Left ventricle myocardium inferior (tissue), 1 donor: ENCODE results near the gene SKIC8. TPM values are rescaled to one million over a fixed set of nuclear protein-coding genes. Genes with fewer than 3 reads are reported as not detected.

Source experiments
- DNase-seq: peaks from one replicate; pipeline ENCODE4 v3.0.0-alpha.2; 2020
- H3K27ac ChIP-seq: fragments of 200-600 bp; replicated peaks from 2 replicates; pipeline ENCODE4 v1.8.0; 2021
- H3K27me3 ChIP-seq: fragments of 200-600 bp; 2 replicates; pipeline ENCODE4 v1.8.0; 2021; ENCODE audit warnings: low read depth
- H3K36me3 ChIP-seq: fragments of 200-600 bp; 2 replicates; pipeline ENCODE4 v1.8.0; 2021
- H3K4me1 ChIP-seq: fragments of 200-600 bp; 2 replicates; pipeline ENCODE4 v1.8.0; 2021
- H3K4me3 ChIP-seq: fragments of 200-600 bp; 2 replicates; pipeline ENCODE4 v1.8.0; 2021; ENCODE audit warnings: mild to moderate bottlenecking, moderate library complexity
- H3K9me3 ChIP-seq: fragments of 200-600 bp; replicated peaks from 2 replicates; pipeline ENCODE4 v1.8.0; 2021
- CTCF ChIP-seq: fragments of 200-600 bp; IDR thresholded peaks from 2 replicates; pipeline ENCODE4 v1.8.0; 2021; ENCODE audit warnings: antibody characterized with exemption, mild to moderate bottlenecking, borderline replicate concordance
- intact Hi-C: fragments of 100-400 bp; cut with micrococcal nuclease; formaldehyde crosslinking; loops from one replicate; pipeline ENCODE4 v1.11.0; 2022
- total RNA-seq: library from RNA; stranded (reverse); fragmentation: NEBNext Ultra II Directional; extraction: Animal tissue kit (Norgen Biotek cat#: 25700); gene quantifications from one replicate; pipeline ENCODE4 v1.2.1, GENCODE V29; 2021
- donor health status: DM: no; HTN: yes; CAD: no; lungs with severe emphysema.

SKIC8 gene
- total RNA-seq, 1 donor from 2014 or later: 24.6 TPM

DNA sequence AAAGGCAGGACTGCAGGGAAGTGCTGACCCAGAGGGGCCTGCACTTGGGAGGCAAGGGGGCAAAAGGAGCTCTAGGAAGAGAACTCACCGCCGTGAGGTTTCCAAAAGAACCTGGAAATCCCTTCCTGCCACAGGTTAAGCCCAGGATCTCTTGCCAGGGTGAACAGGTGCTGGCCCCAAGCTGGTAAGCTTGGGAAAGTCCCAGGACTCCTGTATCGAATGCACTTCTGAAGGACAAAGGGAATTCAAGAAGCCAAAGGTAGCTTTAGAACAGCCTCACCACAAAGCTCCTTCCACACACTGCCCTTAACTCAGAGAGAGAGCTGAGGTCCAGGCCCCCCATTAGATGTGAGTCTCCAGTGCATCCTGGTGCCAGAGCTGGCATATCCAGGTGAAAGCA, 11.9 kb upstream of the SKIC8 start:
- Histone ChIP-seq H3K9me3 (no peaks in the 10 kb centered on the region), H3K4me1 (peaks cover 2% of the 10 kb centered on the region), H3K4me3 (no peak overlapping the region), H3K27ac (no peak overlapping the region), H3K36me3 (no peaks in the 10 kb centered on the region), H3K27me3 (peaks cover 43% of the 10 kb centered on the region)
- TF ChIP-seq CTCF: no peak
- DNase-seq: no peak
- intact Hi-C loops: no loop called here

DNA sequence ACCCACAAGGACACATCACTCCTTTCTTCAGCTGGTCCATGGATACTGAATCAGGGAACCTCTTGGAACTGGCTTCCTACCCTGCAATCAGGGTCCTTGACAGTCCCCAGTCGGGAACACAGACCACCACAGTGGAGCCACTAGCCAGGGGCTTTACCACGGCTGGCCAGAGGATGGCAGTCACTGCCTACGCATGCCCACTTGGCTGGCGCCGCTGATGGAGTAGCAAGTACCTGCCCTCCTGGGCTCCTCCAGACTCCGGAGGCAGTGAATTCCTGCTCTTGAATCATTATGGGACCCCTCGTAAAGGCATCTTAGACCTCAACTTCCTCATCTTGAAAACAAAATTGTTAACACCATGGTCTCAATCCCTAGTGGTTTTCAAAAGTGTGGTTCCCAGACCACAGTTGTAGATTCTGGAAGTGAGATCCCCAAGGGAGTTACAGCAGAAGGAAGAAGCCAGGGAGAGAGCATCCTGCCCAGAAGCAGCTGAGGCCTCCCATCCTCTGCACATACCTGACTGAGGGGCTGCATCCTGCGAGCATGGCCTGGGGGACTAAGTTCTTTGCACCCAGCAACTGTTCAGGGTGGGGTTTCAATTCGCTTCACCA, 9.1 kb upstream of the SKIC8 start:
- peak; percentile 87 for TF ChIP-seq CTCF
- Histone ChIP-seq H3K36me3 (no peaks in the 10 kb centered on the region), H3K27me3 (peaks cover 57% of the 10 kb centered on the region), H3K4me1 (no peaks in the 10 kb centered on the region), H3K27ac (no peak overlapping the region), H3K4me3 (no peak overlapping the region), H3K9me3 (no peaks in the 10 kb centered on the region)
- DNase-seq: peak; percentile 53
- intact Hi-C loops: loop anchor here (5.0 kb wide), 1 partner anchor 114 kb away; no protein-coding TSS in a partner anchor

DNA sequence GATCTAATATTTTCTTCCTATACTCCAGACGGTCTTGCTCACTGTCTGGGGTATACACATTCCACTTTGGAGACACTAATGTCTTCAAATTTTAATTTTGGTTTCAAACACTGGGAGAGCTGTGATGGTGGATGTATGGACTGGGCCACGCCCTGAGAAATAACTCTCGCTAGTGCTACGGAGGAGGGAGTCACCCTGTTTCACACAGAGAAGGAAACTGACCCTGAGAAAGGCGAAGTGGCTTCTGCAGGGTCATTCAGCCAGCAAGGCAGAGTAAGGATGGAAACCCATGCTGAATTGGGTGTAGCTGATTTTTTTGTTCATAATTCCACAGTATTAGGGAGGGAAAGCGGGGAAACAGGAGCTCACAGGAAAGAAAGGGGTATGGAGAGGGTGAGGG, 8.6 kb upstream of the SKIC8 start:
- no peak for TF ChIP-seq CTCF
- H3K9me3 ChIP-seq: no peaks in the 10 kb centered on the region
- intact Hi-C loops: loop anchor here (5.0 kb wide), 1 partner anchor 114 kb away; no protein-coding TSS in a partner anchor
- no peaks in the 10 kb centered on the region for H3K4me1 ChIP-seq
- H3K27me3 ChIP-seq: peaks cover 59% of the 10 kb centered on the region
- DNase-seq: no peak
- H3K27ac ChIP-seq: no peak overlapping the region
- H3K36me3 ChIP-seq: no peaks in the 10 kb centered on the region
- H3K4me3 ChIP-seq: no peak overlapping the region

GRCh38 chr15:78306176-78306774, 6.9 kb upstream of the SKIC8 start:
- Histone ChIP-seq H3K27ac (no peak overlapping the region), H3K4me3 (no peak overlapping the region), H3K9me3 (no peaks in the 10 kb centered on the region), H3K4me1 (no peaks in the 10 kb centered on the region), H3K27me3 (peaks cover 59% of the 10 kb centered on the region), H3K36me3 (no peaks in the 10 kb centered on the region)
- DNase-seq: no peak
- TF ChIP-seq CTCF: no peak
- intact Hi-C loops: loop anchor here (5.0 kb wide), 1 partner anchor 116 kb away; no protein-coding TSS in a partner anchor

- Histone ChIP-seq H3K9me3 (no peaks in the 10 kb centered on the region), H3K27ac (no peak overlapping the region), H3K36me3 (no peaks in the 10 kb centered on the region), H3K27me3 (peaks cover 56% of the 10 kb centered on the region), H3K4me1 (peaks cover 4% of the 10 kb centered on the region), H3K4me3 (no peak overlapping the region)
- TF ChIP-seq CTCF: no peak
- no peak for DNase-seq
- intact Hi-C loops: loop anchor here (5.0 kb wide), 1 partner anchor 118 kb away; no protein-coding TSS in a partner anchor
Measured at GRCh38 chr15:78304216-78305066, 5.0 kb upstream of the SKIC8 start.
